ENCODE data around the gene SIX1.

- no peak for TF ChIP-seq TAF1 (IDR thresholded peaks at IDR 0.05; ENCODE audit: borderline replicate concordance, low read depth, low read length)
- no peak for TF ChIP-seq POLR2A (IDR thresholded peaks at IDR 0.05; ENCODE audit: low read depth, low read length)
- TF ChIP-seq POLR2AphosphoS5 (IDR thresholded peaks at IDR 0.05; ENCODE audit: low read depth, low read length), result no peak
These were observed 3.0 kb downstream of the SIX1 start for GRCh38 chr14:60646226-60646818.

All from GM12892 (cell line).